A549 (cell line): ENCODE measurements around the gene EIF3L. TPM values are rescaled to one million over a fixed set of nuclear protein-coding genes. Genes with fewer than 3 reads are reported as not detected.

Source experiments
- ATAC-seq, 2 experiments: fragments of 200-7000 bp in 1 of 2; fragments of >200 bp in 1 of 2; cut with Nextera tagmentation in 1 of 2; cut with Tn5 transposase in 1 of 2; 3 replicates each; pipeline versions ENCODE4 v1.8.0 to v1.9.1; 2018 to 2020; ENCODE audit warnings: mild to moderate bottlenecking in 1 of 2, moderate library complexity in 1 of 2
- CTCF ChIA-PET: fragments of 300-600 bp; sonication (Branson Sonifier 250); formaldehyde crosslinking; extraction: SDS; loops from one replicate; lab custom pipeline; 2021; ENCODE audit warnings: antibody characterized with exemption, inconsistent platforms; lab: Yijun Ruan, JAX
- POLR2A ChIA-PET: fragments of 350-600 bp; formaldehyde crosslinking; extraction: SDS; loops from one replicate; lab custom pipeline; 2021; ENCODE audit warnings: antibody characterized with exemption, inconsistent platforms; lab: Yijun Ruan, JAX
- DNase-seq, 2 experiments: peaks; one replicate each; pipeline versions ENCODE4 v3.0.0 to v3.0.0-alpha.2; 2011 to 2016; ENCODE audit warnings: low read depth in 1 of 2, low spot score in 1 of 2
- FAIRE-seq: peaks from 2 replicates; lab custom pipeline; 2011; peaks lifted over from hg19 to GRCh38; lab: Jason Lieb, UNC
- H3K27ac ChIP-seq, 2 experiments: fragments of >200 bp; sonication (Bioruptor Twin); formaldehyde crosslinking; 3 replicates each; pipeline ENCODE4 v1.5.1; 2016 to 2017
- H3K4me1 ChIP-seq: fragments of >200 bp; sonication (Bioruptor Twin); formaldehyde crosslinking; 3 replicates; pipeline ENCODE4 v1.6.1; 2016
- H3K4me2 ChIP-seq: fragments of >200 bp; sonication (Bioruptor Twin); formaldehyde crosslinking; 3 replicates; pipeline ENCODE4 v1.6.1; 2016
- H3K4me3 ChIP-seq: fragments of >200 bp; sonication (Bioruptor Twin); formaldehyde crosslinking; 3 replicates; pipeline ENCODE4 v1.5.1; 2016
- H3K9me3 ChIP-seq: fragments of >200 bp; sonication (Bioruptor Twin); formaldehyde crosslinking; 3 replicates; pipeline ENCODE4 v1.6.1; 2016
- ATOH8 ChIP-seq: fragments of 250-450 bp; sonication (Bioruptor Pico); IDR thresholded peaks from 2 replicates; pipeline ENCODE4 v1.5.0; 2020; ENCODE audit warnings: low read depth, mild to moderate bottlenecking, moderate library complexity
- CEBPB ChIP-seq, 2 experiments: fragments of >200 bp in 1 of 2; sonication (Bioruptor Twin) in 1 of 2; formaldehyde crosslinking in 1 of 2; IDR thresholded peaks; 2 replicates each; pipeline ENCODE4 v1.6.1; 2012 to 2016
- E2F6 ChIP-seq: IDR thresholded peaks from 2 replicates; pipeline ENCODE4 v1.6.1; 2012; ENCODE audit warnings: low read depth, borderline replicate concordance
- EHMT2 ChIP-seq: fragments of 200-600 bp; sonication (generic); IDR thresholded peaks from 2 replicates; pipeline ENCODE4 v1.6.1; 2016; ENCODE audit warnings: antibody characterized with exemption, low read depth, mild to moderate bottlenecking, moderate library complexity
- EP300 ChIP-seq, 2 experiments: fragments of >200 bp; sonication (Bioruptor Twin); formaldehyde crosslinking; IDR thresholded peaks; 2 replicates in 1 of 2; 3 replicates in 1 of 2; pipeline ENCODE4 v1.6.1; 2016 to 2017
- FOSB ChIP-seq: fragments of 250-450 bp; sonication (Bioruptor Pico); IDR thresholded peaks from 2 replicates; pipeline ENCODE4 v1.5.0; 2020; ENCODE audit warnings: mild to moderate bottlenecking, moderate library complexity
- HMGXB4 ChIP-seq: fragments of 250-450 bp; sonication (Bioruptor Pico); IDR thresholded peaks from 2 replicates; pipeline ENCODE4 v1.5.0; 2021; ENCODE audit warnings: mild to moderate bottlenecking, moderate library complexity, borderline replicate concordance
- MAZ ChIP-seq: fragments of 150-350 bp; IDR thresholded peaks from 2 replicates; pipeline ENCODE4 v1.6.1; 2014; ENCODE audit warnings: antibody characterized with exemption, low read depth, low read length, borderline replicate concordance
- NFE2L2 ChIP-seq: fragments of 150-350 bp; conservative IDR thresholded peaks from 2 replicates; pipeline ENCODE4 v1.6.1; 2014; ENCODE audit warnings: low read length
- NPAS2 ChIP-seq: fragments of 250-450 bp; sonication (Bioruptor Pico); IDR thresholded peaks from 2 replicates; pipeline ENCODE4 v1.8.0; 2022; ENCODE audit warnings: mild to moderate bottlenecking, moderate library complexity, borderline replicate concordance
- PBX3 ChIP-seq: IDR thresholded peaks from 2 replicates; pipeline ENCODE4 v1.6.1; 2012
- PHF8 ChIP-seq: fragments of 200-600 bp; sonication (generic); IDR thresholded peaks from 2 replicates; pipeline ENCODE4 v1.6.1; 2016; ENCODE audit warnings: low read depth, mild to moderate bottlenecking, antibody characterized with exemption, moderate library complexity, borderline replicate concordance
- POLR2AphosphoS2 ChIP-seq: conservative IDR thresholded peaks from 2 replicates; pipeline ENCODE4 v1.6.1; 2012; ENCODE audit warnings: low read length, improper control_type of control experiment, inconsistent platforms
- RARB ChIP-seq: fragments of 250-450 bp; sonication (Bioruptor Pico); IDR thresholded peaks from 2 replicates; pipeline ENCODE4 v1.8.0; 2021; ENCODE audit warnings: mild to moderate bottlenecking, moderate library complexity
- REST ChIP-seq: fragments of 200-600 bp; sonication (generic); IDR thresholded peaks from 2 replicates; pipeline ENCODE4 v1.6.1; 2016; ENCODE audit warnings: antibody characterized with exemption, mild to moderate bottlenecking, moderate library complexity
- RFX5 ChIP-seq: fragments of 450-650 bp; IDR thresholded peaks from 2 replicates; pipeline ENCODE4 v1.7.1; 2014; ENCODE audit warnings: antibody characterized with exemption, mild to moderate bottlenecking, moderate library complexity
- SMC3 ChIP-seq: fragments of >200 bp; sonication (Bioruptor Twin); formaldehyde crosslinking; IDR thresholded peaks from 3 replicates; pipeline ENCODE4 v1.6.1; 2018; ENCODE audit warnings: inconsistent platforms
- ZC3H11A ChIP-seq: fragments of 450-650 bp; IDR thresholded peaks from 2 replicates; pipeline ENCODE4 v1.6.1; 2014; ENCODE audit warnings: antibody characterized with exemption, mild to moderate bottlenecking
- WGBS: methylation state at CpG from one replicate; pipeline ENCODE4 v1.1.6; 2017; ENCODE audit errors: missing lambda C conversion rate; 5-methylcytosine and 5-hydroxymethylcytosine counted together
- polyA plus RNA-seq, 4 experiments: library from polyadenylated mRNA; depleted of rRNA in 3 of 4; stranded (reverse); fragments of >200 nt; fragmentation: RNase III in 1 of 4; extraction: RNeasy Plus Mini Kit Qiagen cat#74134 plus additional on column Dnase treatment in 1 of 4; gene quantifications; 2 replicates in 3 of 4; 3 replicates in 1 of 4; pipeline ENCODE4 v1.2.3, GENCODE V29; 2011 to 2017

Gene EIF3L
- polyA plus RNA-seq, 2 of the 4 experiments (the other 2 are of a cell fraction) = 218 to 423 TPM

- ATAC-seq (0 out of 6 replicates have a peak, but pooled peaks of 1 of the 2 experiments have one; percentile 21), FAIRE-seq (no peak)
- CTCF ChIA-PET = interaction anchor here (0.8 to 6.7 kb wide), 4 partner anchors 12 to 31 kb away, joined by 3 to 37 read pairs (median 8); no protein-coding TSS in a partner anchor
Measured at GRCh38 chr22:37832022-37832857, 17.0 kb upstream of the EIF3L start.

More at GRCh38 chr22:37832022-37832857, 17.0 kb upstream of the EIF3L start:
- POLR2A ChIA-PET = no interaction called here
- TF ChIP-seq SMC3 (no peak), NPAS2 (CRISPR knock-in tag) (no peak), EP300 (IDR thresholded peaks at IDR 0.05) (no peak), PHF8 (no peak), EHMT2 (no peak), ATOH8 (no peak), RARB (CRISPR knock-in tag) (no peak), RFX5 (no peak), POLR2AphosphoS2 (no peak), PBX3 (no peak), REST (no peak), NFE2L2 (no peak), ZC3H11A (no peak), HMGXB4 (CRISPR knock-in tag) (no peak), FOSB (CRISPR knock-in tag) (no peak), MAZ (no peak), CEBPB (IDR thresholded peaks at IDR 0.05) (no peak), E2F6 (no peak)
- WGBS = 92% methylated on average over 13 of the region's 16 CpGs
- no peak for DNase-seq
- Histone ChIP-seq H3K4me2 (no peak overlapping the region), H3K9me3 (no peaks in the 10 kb centered on the region), H3K27ac (no peak overlapping the region), H3K4me3 (no peak overlapping the region), H3K4me1 (no peaks in the 10 kb centered on the region)
